ENCODE measurements around the gene DLGAP5.

Gene DLGAP5

GRCh38 chr14:55099756-55100155, 91.6 kb downstream of the DLGAP5 start:
- no peaks in the 10 kb centered on the region for H3K36me3 ChIP-seq (ENCODE audit: control insufficient read depth, insufficient read depth, low read length)
- H3K4me3 ChIP-seq (ENCODE audit: low read length), result no peak overlapping the region
- no peaks in the 10 kb centered on the region for H3K9me3 ChIP-seq (ENCODE audit: control insufficient read depth, low read length)
- H3K4me1 ChIP-seq (ENCODE audit: control insufficient read depth, insufficient read depth, low read length), result peaks cover 51% of the 10 kb centered on the region
- no peaks in the 10 kb centered on the region for H3K27me3 ChIP-seq (ENCODE audit: control insufficient read depth, insufficient read depth, low read length)
- no peak overlapping the region for H3K9ac ChIP-seq (ENCODE audit: low read length)

DNA sequence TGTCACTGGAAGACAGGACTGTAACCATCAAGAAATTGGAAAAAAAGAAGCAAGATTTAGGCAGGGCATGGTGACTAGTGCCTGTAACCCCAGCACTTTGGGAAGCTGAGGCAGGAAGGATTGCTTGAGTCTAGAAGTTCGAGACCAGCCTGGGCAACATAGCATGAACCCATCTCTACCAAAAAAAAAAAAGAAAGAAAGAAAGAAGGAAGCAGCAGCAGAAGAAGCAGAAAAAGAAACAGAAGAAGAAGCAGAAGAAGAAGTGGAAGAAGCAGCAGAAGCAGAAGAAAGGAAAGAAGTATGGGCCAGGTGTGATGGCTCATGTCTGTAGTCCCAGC, 92.9 kb downstream of the DLGAP5 start:
- Histone ChIP-seq H3K36me3 (ENCODE audit: control insufficient read depth, insufficient read depth, low read length) (no peaks in the 10 kb centered on the region), H3K9ac (ENCODE audit: low read length) (peak overlapping the region; percentile 38), H3K4me3 (ENCODE audit: low read length) (no peak overlapping the region), H3K27me3 (ENCODE audit: control insufficient read depth, insufficient read depth, low read length) (no peaks in the 10 kb centered on the region), H3K4me1 (ENCODE audit: control insufficient read depth, insufficient read depth, low read length) (peaks cover 39% of the 10 kb centered on the region), H3K9me3 (ENCODE audit: control insufficient read depth, low read length) (no peaks in the 10 kb centered on the region)

Data from mucosa of stomach (tissue), 1 donor.